GM12873 (cell line): Measurements from ENCODE around the gene SCN2A.

Source experiments
- CTCF ChIP-seq: IDR thresholded peaks from 2 replicates; pipeline ENCODE4 v1.5.1; 2012; ENCODE audit warnings: low read depth, mild to moderate bottlenecking, moderate library complexity, low read length, control low read depth; ENCODE audit not compliant: insufficient read depth; ENCODE audit errors: missing control alignments

SCN2A gene

GRCh38 chr2:165369898-165370296 lies 130.7 kb downstream of the SCN2A start:
- no peak for TF ChIP-seq CTCF

GRCh38 chr2:165371356-165371755 lies 132.1 kb downstream of the SCN2A start:
- TF ChIP-seq CTCF = no peak

DNA sequence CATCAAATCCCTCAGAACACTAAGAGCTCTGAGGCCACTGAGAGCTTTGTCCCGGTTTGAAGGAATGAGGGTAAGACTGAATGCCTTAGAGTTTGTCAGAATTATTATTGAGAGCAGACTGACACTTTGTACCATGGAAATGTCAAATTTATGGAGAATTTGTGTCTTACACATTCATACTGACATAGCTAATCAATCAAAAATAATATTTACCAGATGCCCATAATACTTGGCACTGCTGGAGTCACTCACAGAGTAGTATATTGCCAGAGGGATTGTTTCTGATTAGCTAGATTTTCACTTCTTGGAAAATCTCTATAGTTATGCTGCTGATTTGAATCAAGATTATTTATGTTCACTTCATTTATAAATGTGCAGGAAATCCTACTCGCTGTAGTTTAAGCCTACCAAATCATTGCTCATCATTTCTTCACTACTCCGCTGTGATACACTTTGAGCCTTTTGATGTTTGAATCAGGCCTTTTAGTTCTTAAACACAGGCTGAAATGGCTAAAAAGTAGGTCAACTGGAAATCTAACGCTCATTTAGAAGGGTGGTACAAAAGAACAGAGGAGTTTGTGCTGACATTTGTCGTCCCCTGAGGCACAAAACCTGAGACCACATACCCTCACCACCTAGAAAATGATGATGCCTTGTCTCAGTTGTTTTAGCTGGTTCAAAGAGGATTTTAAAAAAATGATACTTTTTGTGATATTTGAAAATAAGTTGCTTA lies 134.2 kb downstream of the SCN2A start:
- TF ChIP-seq CTCF = no peak

DNA sequence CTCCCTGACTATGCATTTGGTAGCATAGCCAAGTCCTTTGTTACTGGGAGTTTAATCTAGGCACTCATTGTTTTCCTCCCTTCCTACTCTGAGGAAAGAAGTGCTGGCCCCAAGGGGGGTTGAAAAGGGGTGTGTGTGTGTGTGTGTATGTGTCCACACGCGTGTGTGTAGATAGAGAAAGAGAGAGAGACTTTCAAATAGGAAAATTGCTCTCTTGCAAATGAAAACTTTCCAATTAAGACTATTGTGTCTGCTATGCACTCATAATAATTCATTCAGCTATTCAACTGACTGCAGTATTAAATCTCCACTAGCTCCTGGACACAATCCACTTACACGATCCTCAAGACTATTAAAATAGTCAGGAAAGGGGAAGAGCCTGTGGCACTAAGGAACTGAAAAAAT lies 137.4 kb downstream of the SCN2A start:
- TF ChIP-seq CTCF = no peak

GRCh38 chr2:165382362-165382761 lies 143.1 kb downstream of the SCN2A start:
- no peak for TF ChIP-seq CTCF

GRCh38 chr2:165390875-165391274 lies 151.7 kb downstream of the SCN2A start:
- TF ChIP-seq CTCF = no peak

DNA sequence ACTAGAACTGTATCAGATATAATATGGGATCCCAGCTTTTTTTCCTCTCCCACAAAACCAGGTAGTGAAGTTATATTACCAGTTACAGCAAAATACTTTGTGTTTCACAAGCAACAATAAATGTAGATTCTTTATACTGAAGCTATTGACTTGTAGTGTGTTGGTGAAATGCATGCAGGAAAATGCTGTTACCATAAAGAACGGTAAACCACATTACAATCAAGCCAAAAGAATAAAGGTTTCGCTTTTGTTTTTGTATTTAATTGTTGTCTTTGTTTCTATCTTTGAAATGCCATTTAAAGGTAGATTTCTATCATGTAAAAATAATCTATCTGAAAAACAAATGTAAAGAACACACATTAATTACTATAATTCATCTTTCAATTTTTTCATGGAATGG lies 152.6 kb downstream of the SCN2A start:
- TF ChIP-seq CTCF = no peak
